H54 (cell line): ENCODE data around the gene FREY1.

Source experiments
- DNase-seq: peaks from one replicate; pipeline ENCODE4 v3.0.0; 2011; ENCODE audit warnings: low spot score, mixed read lengths; ENCODE audit not compliant: insufficient read length
- FAIRE-seq: peaks from 3 replicates; lab custom pipeline; 2011; peaks lifted over from hg19 to GRCh38; lab: Jason Lieb, UNC
- POLR2A ChIP-seq: IDR thresholded peaks from 2 replicates; pipeline ENCODE4 v1.6.1; 2011; ENCODE audit warnings: low read depth, mild to moderate bottlenecking, low read length

The FREY1 gene

GRCh38 chr11:45933131-45933831 lies 26.2 kb upstream of the FREY1 start:
- DNase-seq (no peak), FAIRE-seq (no peak)
- no peak for TF ChIP-seq POLR2A

- no peak for DNase-seq
- no peak for TF ChIP-seq POLR2A
- FAIRE-seq, result no peak
These were observed 25.1 kb upstream of the FREY1 start for GRCh38 chr11:45932217-45932616.

- DNase-seq, result no peak
- no peak for TF ChIP-seq POLR2A
- FAIRE-seq, result no peak
These were observed 24.7 kb upstream of the FREY1 start for GRCh38 chr11:45931739-45932138.

GRCh38 chr11:45930951-45931570 lies 24.0 kb upstream of the FREY1 start:
- DNase-seq (no peak), FAIRE-seq (no peak)
- no peak for TF ChIP-seq POLR2A

GRCh38 chr11:45930031-45930794 lies 23.1 kb upstream of the FREY1 start:
- DNase-seq (no peak), FAIRE-seq (no peak)
- TF ChIP-seq POLR2A, result no peak

GRCh38 chr11:45929486-45930030 lies 22.5 kb upstream of the FREY1 start:
- DNase-seq, result peak; percentile 83
- no peak for FAIRE-seq
- TF ChIP-seq POLR2A, result no peak

GRCh38 chr11:45928535-45929215 lies 21.6 kb upstream of the FREY1 start:
- FAIRE-seq (no peak), DNase-seq (no peak)
- no peak for TF ChIP-seq POLR2A

GRCh38 chr11:45927684-45928413 lies 20.8 kb upstream of the FREY1 start:
- no peak for DNase-seq
- FAIRE-seq, result no peak
- no peak for TF ChIP-seq POLR2A

- DNase-seq (no peak), FAIRE-seq (no peak)
These were observed 20.2 kb upstream of the FREY1 start for GRCh38 chr11:45927332-45927683.

GRCh38 chr11:45926536-45927331 lies 19.7 kb upstream of the FREY1 start:
- TF ChIP-seq POLR2A, result no peak
- FAIRE-seq (no peak), DNase-seq (no peak)

More at GRCh38 chr11:45927332-45927683, 20.2 kb upstream of the FREY1 start:
- no peak for TF ChIP-seq POLR2A

- DNase-seq, result no peak
- no peak for TF ChIP-seq POLR2A
- no peak for FAIRE-seq
These were observed 18.9 kb upstream of the FREY1 start for GRCh38 chr11:45926001-45926401.

- no peak for TF ChIP-seq POLR2A
These were observed 18.5 kb upstream of the FREY1 start for GRCh38 chr11:45925550-45925949.

More at GRCh38 chr11:45925550-45925949, 18.5 kb upstream of the FREY1 start:
- DNase-seq, result no peak
- FAIRE-seq, result no peak
